HG03175 (cell line): Measurements from ENCODE around the gene DNAJC12.
"Not testable (repeated sequence)": the region's sequence is repeated elsewhere in the genome, so short reads cannot be mapped to it uniquely, and the experiment has no call there.

ENCODE experiments used
- ATAC-seq: cut with Tn5 transposase; IDR thresholded peaks from one replicate; pipeline ENCODE4 v1.9.1; 2021; ENCODE audit warnings: mild to moderate bottlenecking, moderate library complexity; ENCODE audit not compliant: unreplicated experiment

Gene DNAJC12

DNA sequence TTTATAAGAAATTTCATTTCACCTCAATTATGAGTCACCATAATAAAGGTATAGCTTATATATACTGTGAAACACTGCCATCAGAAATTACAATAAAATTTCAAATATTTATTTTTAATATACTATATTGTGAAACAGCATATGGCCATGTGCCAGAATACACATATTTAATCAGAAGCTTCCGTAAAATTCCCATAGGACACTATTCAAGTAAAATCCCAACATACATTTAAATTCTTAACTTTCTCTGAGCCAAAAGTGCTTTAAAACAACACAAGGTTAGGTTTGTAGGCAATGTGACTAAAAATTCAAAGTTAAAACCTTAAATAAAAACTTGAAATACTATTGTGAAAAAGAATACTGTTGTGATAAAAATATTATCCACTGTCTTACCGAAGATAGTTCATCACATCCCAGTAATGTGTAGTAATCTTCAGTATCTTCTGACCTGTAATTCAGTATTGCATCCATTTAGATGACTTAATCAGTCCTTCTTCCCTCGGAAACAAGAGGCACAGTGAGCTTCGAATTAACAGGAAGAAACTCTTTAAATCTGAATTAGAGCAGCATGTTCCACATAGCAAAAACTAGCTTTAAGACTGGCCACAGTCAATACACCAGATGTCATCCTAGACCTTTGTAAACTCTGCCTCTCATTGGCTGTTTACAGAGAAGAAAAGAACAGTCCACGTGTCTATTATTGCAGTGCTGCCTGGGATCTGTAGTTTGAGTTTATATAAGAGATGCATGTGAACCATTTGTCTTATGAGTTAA lies at the start of gene DNAJC12:
TSS of gene DNAJC12 (minus strand) at position 648 of the 774 bp plus-strand sequence. CDS start at position 471, 177 bp downstream.
- ATAC-seq = no peak

DNA sequence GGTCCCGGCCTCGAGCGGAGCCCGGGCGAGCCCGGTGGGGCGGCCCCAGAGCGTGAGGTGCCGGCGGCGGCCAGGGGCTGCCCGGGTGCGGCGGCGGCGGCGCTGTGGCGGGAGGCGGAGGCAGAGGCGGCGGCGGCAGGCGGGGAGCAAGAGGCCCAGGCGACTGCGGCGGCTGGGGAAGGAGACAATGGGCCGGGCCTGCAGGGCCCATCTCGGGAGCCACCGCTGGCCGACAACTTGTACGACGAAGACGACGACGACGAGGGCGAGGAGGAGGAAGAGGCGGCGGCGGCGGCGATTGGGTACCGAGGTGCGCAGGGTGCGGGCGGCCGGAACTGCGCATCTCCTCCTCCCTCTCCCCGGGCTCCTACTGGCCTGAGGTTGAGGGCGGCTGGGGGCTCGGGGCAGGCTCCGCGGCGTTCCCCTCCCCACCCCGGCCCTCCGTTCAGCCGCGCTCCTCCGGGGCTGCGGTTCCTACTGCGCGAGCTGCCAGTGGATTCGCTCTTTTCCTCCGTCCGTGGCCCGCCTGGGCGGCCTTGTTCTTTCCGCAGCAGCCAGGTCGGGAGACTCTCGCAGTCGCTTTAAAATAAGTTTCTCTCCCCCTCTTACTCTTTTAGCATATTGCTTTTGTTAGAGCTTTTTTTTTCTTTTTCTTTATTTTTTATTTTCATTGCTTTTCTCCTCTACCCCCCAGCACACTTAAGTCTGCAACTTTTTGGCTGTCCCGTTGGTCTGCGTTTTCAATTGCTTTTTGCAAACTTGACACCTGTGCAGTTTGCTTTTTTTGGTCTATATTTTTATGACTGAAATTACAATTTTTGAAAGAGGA lies 47.1 kb upstream of the DNAJC12 start:
- peak; percentile 65 for ATAC-seq

DNA sequence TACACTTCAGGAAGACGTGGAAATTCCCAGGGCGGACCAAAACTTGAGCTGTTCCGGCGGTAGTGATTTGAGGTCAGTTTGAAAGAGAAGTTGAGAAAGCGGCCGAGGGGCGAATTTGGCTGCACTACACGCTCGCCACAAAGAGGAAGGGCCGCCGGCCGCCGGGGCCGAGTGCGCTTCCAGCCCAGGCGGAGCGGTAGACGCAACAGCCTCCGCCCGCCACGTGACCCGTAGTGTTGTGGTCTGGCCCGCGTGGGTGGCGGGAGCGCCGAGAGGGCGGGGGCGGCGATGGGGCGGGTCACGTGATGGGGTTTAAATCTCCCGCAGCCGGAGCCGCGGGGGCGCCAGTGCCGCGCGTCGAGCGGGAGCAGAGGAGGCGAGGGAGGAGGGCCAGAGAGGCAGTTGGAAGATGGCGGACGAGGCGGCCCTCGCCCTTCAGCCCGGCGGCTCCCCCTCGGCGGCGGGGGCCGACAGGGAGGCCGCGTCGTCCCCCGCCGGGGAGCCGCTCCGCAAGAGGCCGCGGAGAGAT lies 46.4 kb upstream of the DNAJC12 start, which contains the start of gene SIRT1:
TSS of gene SIRT1 (plus strand) at position 344 of the 529 bp plus-strand sequence. CDS start at position 410, 66 bp downstream.
- peak; percentile 88 for ATAC-seq

DNA sequence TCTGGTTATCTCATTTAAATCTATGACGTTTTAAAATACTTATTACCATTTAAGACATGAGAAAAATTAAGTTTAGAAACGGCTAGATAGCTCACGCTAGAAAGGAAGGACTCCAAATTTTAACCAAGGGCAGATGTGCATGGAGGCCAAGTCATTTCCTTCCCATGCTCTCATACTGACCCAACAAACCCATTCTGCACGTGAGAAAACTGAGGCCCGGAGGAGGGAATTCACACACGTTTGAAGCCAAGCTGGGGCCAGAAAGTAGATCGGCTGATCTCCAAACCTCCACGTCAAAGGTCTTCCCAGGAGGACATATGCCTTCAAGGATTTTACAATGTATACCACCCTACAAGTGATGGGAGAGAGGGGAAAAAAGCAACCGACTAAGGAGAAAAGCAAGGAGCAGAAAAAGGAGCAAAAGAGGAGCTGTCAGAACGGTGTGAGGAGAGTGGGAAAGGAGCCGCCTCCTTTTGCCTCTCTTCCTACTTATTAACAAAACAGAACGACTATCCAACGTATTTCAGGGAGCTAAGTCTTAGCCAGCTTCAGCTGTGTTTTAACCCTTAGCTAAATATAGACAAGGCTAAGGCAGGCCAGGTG lies 45.8 kb upstream of the DNAJC12 start:
- ATAC-seq = no peak

DNA sequence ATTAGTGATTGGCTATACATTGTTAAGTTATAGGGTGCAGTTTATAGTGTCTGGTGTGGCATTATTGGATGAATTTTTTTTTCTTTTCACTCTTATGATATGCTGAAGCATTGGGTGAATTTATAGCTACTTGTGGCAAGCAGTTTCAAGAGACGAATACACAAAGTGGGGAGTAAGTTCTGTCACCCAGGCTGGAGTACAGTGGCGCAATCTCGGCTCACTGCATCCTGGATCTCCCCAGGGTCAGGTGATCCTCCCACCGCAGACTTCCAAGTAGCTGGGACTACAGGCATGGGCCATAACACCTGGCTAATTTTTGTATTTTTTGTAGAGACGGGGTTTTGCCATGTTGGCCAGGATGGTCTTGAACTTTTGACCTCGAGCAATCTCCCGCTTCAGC lies 40.1 kb upstream of the DNAJC12 start:
- ATAC-seq = no peak

DNA sequence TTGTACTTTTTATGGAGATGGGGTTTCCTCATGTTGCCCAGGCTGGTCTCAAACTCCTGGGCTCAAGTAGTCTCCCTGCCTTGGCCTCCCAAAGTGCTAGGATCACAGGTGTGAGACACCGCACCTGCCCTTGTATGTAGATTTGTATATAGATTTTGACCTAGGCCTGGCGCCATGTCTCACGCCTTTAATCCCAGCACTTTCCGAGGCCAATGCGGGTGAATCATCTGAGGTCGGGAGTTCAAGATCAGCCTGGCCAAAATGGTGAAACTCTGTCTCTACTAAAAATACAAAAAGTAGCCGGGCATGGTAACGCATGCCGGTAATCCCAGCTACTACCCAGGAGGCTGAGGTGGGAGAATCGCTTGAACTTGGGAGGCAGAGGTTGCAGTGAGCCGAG lies 39.4 kb upstream of the DNAJC12 start:
- not testable (repeated sequence) for ATAC-seq

DNA sequence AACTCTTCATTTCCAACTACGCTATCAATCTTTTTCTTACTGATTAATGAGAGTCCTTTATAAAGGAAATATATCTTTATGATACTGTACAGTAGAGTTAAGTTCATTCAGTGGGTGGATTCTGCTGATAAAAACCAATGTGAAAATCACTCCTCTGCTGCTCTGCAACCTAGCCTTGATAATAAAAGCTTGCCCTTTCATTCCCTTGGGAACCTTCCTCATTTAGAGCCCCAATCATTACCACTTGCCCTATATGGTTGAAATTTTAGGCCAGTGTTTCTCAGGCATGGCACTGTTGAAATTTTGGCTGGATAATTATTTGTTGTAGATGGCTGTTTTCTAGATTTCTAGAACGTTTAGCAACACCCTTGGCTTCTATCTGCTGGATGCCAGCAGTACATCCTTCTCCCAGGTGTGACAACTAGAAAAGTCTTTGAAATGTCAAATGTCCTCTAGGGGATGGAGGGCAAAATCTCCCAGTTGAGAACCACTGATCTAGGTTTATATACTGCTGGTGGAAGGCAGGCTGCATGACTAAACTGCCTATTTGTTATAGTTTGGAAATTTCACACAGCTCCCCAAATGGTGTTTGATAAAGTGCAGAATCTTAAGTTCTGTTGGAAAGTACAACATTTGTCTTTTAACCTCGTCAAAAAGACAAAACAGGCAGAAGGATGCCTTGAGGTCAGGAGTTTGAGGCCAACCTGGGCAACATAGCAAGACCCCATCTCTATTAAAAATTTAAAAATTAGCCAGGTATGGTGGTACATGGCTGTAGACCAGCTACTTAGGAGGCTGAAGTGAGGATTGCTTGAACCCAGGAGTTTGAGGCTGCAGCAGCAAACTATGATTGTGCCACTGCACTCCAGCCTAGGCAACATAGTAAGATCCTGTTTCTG lies 37.6 kb upstream of the DNAJC12 start:
- no peak for ATAC-seq

DNA sequence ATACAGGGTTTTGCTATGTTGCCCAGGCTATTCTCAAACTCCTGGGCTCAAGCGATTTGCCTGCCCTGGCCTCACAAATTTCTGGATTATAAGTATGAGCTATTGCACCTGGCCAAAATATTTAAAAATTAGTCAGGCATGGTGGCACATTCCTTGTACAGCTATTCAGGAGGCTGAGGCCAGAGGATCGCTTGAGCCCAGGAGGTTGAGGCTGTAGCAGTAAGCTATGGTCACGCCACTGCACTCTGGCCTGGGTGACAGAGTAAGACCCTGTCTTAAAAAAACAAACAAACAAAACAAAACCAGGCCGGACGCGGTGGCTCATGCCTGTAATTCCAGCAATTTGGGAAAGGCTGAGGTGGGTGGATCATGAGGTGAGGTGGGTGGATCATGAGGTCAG lies 32.0 kb upstream of the DNAJC12 start:
- ATAC-seq = no peak

DNA sequence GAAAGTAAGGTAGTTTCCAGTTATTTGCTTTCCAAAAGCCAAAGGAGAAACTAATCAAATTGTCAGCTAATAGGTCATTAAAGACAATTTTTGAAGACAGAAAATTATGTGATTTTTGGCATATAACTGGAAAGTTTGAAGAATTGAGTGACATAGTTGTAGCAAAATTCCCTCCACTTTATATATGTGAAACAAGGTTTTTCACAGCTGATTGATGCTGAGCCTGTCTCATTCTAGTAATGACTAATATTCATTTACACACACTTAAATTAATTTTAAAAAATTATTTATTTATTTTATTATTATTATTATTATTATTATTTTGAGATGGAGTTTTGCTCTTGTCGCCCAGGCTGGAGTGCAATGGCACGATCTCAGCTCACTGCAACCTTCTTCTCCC lies 30.1 kb upstream of the DNAJC12 start:
- no peak for ATAC-seq

DNA sequence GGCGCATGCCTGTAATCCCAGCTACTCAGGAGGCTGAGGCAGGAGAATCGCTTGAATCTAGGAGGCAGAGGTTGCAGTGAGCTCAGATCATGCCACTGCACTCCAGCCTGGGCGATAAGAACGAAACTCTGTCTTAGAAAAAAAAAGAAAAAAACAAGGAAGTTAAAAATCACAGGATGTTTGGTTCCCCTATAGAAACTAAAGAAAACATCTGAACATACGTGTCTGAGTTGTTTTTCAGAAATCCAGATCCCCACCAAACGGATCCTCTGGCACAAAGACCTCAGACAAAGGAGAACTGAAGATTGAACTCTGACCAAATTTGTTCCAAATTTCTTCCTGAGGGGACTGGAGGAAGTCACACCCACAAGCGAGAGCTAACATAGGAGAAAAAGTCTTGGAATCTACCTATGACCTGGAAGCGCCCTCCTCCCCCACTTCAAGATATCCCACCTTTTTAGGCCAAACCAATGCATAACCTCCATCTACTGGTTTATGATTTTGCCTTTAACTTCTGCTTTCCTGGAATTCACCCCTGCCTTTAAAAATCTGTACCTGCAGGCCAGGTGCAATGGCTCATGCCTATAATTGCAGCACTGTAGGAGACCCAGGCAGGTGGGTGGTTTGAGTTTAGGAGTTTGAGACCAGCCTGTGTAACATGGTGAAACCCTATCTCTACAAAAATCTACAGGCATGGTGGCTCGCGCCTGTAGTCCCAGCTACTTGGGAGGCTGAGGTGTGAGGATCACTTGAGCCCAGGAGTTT lies 26.8 kb upstream of the DNAJC12 start:
- ATAC-seq = no peak

DNA sequence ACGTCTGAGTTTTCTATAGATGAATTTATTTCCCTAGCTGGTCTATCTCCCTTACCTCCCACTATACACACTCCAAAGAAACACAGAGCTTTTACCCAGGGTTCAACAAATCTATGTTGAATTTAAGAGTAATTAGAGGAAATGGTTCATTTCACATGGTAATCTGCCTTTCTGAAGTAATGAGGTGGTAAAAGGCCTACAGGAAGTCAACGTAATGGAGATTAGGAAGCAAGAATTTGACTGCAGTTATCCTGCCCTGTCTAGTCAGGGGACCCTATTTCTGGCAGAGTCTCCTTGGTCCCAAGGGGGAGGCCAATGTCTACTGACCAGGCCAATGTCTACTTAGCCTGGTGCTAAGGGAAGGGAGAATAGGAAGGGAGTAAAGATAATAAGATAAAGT lies 25.1 kb upstream of the DNAJC12 start:
- no peak for ATAC-seq

DNA sequence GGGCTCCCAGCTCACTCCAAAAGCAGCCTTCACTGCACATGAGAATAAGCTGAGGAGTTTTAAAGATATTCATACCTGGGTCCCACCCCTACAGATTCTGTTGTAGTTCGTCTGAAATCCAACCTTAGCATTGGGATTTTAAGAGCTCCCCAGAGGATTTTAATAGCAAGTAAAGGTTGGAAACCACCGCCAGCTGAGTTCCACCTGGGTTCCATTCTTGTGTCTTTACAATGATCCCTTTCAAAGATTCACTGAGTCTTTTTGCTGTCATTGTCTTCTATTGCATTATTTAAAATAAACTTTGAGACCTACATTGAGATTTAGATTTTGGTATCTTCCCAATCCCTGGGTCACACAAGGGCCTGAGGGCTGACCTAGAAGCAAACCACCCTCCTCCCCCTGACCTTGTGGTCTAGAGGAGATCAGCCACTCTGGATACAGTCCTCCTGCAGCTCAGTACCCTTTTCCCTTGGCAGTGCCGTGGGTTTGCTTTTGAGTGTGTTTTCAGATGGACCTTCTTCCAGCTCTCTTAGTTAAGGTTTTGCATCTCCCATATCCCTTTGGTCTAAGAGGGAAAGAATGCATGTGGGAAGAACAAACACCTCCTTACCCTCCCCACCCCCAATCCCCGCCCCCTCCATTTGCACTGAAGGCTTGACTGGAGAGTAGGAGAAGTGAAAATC lies 23.9 kb upstream of the DNAJC12 start:
- no peak for ATAC-seq

DNA sequence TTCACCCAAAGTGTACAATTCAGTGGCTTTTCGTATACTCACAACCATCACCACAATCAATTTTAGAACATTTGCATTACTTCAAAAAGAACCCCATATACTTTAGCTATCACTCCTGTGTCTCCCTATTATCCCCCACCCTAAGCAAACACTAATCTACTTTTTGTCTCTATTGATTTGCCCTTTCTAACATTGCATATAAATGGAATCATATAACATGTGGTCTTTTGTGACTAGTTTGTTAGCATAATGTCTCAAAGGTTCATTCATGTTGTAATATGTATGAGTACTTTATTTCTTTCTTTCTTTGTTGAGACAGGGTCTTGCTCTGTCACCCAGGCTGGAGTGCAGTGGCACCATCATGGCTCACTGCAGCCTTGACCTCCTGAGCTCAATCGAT lies 21.0 kb upstream of the DNAJC12 start:
- no peak for ATAC-seq

DNA sequence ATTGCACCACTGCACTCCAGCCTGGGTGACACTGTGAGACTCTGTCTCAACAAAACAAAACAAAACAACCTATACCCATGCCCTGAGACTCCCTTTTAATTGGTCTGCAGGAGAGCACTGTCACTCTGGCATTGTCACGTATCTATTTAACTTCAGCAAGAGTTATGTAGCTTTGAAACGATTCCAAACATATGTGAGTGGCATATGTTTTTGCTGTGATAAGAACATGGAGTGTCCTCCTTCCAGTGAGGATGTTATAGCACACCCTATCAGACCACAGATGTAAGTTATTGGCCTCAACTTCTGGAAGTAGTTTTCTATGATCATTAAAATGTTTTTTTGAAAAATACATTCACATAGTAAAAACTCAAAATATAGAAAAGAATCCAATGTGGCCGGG lies 15.5 kb upstream of the DNAJC12 start:
- ATAC-seq = no peak

DNA sequence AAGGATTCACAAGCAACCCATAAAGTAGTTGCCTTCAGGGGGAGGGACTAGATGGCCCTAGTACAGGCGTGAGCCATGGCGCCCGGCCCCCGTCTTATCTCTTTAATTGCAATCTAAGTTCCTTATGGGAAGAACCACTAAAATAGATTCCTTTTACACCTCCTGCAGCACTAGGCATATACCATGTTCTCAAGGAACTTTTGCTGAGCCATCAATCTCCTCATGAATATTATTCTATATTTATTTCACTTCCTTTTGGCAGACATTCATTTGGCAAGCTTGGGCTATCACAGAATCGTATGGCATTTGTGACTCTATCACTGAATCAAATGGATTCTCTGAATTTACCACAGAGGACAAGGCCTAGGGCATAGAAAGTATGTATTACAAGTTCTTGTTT lies 14.8 kb upstream of the DNAJC12 start:
- ATAC-seq = no peak

DNA sequence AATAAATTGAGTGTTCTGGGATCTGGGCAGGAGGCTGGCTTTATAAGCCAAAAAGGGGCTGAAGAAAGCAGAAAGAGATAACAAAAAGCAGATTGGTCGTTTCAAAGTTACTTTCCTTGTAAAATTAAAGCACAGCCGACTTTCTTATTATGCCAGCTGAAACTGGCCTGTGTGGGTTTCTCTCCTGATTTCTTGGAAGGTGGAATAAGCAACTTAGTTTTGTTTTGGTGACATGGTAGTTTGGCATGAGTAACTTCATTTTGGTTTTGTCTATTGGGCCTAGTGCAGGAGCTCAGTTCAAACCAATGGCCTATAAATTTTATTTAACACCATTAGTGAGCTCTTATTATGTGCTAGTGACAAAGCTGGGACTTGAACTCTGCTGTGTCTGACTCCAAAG lies 13.2 kb upstream of the DNAJC12 start:
- no peak for ATAC-seq

DNA sequence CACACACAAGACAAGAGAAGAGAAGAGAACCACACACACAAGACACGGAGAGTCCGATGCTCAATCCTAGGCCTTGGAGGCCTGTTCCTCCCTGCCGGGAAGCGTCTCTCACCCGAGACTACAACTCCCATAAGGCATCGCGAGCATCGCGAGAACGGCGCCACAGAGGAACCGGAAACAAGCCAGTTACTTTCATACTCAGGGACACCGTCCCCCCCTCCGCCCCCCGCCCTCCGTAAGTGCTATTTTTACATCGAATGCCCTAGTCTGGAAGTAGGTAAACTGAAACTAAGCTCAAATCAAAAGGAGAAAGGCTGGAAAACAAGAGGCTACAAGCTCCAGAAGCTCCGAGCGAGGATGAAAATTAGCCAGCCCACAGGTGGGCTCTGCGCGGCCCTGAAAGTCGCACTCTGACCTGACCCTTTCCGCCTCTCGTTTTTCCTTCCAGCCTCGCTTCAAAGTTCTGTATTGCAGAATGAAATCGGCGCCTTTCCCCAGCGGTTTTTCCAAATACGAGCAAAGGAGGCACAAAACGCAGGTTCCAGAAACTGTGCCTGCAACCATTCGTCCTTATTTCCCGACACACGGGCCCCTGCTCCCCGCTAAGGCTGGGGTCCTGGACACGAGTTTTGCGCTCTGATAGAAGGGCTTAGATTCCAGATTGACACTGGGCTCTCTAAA lies 11.5 kb upstream of the DNAJC12 start:
- ATAC-seq = peak; percentile 87

DNA sequence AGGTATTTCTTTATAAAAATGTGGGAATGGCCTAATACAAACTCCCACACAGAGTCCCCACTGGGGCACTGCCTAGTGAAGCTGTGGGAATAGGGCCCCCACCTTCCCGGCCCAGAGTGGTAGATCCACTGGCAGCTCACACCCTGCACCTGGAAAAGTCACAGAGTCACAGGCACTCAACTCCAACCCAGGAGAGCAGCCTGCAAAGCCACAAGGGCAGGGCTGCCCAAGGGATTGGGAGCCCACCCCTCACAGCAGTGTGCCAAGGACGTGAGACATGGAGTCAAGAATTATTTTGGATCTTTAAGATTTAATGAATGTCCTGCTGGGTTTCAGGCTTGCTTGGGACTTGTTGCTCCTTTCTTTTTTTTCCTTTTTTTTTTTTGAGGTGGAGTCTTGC lies 5.3 kb upstream of the DNAJC12 start:
- ATAC-seq = no peak

DNA sequence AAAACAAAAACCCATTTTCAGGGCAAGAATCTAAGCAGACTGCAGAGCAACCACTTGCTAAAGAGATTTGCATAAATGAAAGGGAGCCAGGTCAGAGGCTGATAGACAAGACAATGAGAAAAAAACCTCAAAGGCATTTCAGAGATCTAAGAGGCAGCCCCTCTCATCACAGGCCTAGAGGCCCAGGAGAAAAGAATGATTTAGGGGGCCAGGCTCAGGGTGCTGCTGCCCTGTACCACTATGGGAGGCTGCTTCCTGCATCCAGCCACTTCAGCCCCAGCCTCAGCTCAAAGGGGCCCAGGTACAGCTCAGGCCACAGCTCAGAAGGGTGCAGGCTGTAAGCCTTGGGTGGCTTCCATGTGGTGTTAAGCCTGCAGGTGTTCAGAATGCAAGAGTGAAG lies 3.7 kb upstream of the DNAJC12 start:
- ATAC-seq = no peak
